ENCODE results near the gene ZSCAN16.

Gene ZSCAN16

DNA sequence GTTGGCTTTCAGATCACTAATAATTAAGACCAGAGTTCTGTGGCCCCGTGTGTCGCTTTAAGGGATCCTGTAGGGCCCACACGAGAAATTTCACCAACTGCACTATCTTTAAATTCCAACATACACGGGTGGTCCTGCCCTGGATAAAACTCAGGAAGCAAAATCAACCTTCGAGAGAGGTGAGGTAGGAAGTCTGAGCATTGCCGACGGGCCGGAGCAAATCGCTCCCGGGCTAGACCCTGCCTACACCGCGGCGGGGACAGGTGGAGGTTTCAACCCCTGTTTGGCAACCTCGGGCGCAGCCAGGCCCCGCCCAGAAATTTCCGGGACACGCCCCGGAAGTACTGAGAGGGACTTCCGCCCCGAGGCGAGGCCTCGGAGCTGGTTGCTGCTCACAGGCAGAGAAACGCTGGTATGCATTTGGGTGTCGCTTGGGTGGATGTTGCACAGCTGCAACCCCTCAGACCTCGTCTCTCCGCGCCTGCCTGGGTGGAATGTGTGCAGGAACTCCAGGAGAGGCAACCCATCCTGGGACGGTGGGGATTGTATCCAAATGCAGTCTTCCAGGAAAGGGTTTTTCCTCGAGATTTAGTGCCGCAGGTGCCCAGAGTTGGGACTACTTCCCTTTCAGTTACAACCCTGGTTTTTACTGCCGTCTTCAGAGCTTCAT is 37.1 kb downstream of the ZSCAN16 start:
- TF ChIP-seq, protein P1, sequence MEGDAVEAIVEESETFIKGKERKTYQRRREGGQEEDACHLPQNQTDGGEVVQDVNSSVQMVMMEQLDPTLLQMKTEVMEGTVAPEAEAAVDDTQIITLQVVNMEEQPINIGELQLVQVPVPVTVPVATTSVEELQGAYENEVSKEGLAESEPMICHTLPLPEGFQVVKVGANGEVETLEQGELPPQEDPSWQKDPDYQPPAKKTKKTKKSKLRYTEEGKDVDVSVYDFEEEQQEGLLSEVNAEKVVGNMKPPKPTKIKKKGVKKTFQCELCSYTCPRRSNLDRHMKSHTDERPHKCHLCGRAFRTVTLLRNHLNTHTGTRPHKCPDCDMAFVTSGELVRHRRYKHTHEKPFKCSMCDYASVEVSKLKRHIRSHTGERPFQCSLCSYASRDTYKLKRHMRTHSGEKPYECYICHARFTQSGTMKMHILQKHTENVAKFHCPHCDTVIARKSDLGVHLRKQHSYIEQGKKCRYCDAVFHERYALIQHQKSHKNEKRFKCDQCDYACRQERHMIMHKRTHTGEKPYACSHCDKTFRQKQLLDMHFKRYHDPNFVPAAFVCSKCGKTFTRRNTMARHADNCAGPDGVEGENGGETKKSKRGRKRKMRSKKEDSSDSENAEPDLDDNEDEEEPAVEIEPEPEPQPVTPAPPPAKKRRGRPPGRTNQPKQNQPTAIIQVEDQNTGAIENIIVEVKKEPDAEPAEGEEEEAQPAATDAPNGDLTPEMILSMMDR (IDR thresholded peaks at IDR 0.05): no peak
- peak; percentile 40 to 80 for DNase-seq
- intact Hi-C loops (cut with DNase I; ENCODE audit: low total_unique reads): no loop called here
- H3K4me1 ChIP-seq: peaks cover 0 to 17% (median 7%) of the 10 kb centered on the region in 4 donors
- peak overlapping the region in 1 of 2 donors; percentile 38 for H3K27ac ChIP-seq
- H3K27me3 ChIP-seq: no peaks in the 10 kb centered on the region
- peaks cover 2 to 12% (median 8%) of the 10 kb centered on the region in 3 donors for H3K36me3 ChIP-seq
- H3K9me3 ChIP-seq: no peaks in the 10 kb centered on the region
- peak overlapping the region; percentile 49 to 51 for H3K4me3 ChIP-seq

DNA sequence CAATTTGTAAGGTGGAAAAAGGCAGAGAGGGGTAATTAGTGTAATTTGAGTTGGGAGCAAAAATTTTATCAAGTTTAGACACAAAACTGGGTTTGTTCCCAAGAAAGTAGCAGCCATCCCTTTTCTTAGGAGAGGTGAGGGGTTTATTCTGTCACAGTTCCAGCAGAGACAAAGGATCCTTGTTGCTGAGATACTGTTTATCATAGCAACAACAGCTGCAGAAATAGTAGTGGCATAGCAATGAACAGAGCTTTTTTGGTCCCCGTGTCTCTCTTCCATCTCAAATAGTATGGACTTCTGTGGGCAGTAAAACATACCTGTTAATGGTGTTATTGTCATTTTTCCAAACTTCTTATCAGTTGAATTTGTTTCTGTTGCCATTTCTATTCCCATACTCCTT is 41.2 kb downstream of the ZSCAN16 start:
- H3K9me3 ChIP-seq: no peaks in the 10 kb centered on the region
- intact Hi-C loops (cut with DNase I; ENCODE audit: low total_unique reads): no loop called here
- peaks cover 0 to 6% (median 0%) of the 10 kb centered on the region in 3 donors for H3K36me3 ChIP-seq
- H3K4me3 ChIP-seq: no peak overlapping the region
- H3K27me3 ChIP-seq: no peaks in the 10 kb centered on the region
- TF ChIP-seq, protein P1 (IDR thresholded peaks at IDR 0.05): no peak
- peaks cover 0 to 17% (median 7%) of the 10 kb centered on the region in 4 donors for H3K4me1 ChIP-seq
- no peak for DNase-seq
- no peak overlapping the region for H3K27ac ChIP-seq

DNA sequence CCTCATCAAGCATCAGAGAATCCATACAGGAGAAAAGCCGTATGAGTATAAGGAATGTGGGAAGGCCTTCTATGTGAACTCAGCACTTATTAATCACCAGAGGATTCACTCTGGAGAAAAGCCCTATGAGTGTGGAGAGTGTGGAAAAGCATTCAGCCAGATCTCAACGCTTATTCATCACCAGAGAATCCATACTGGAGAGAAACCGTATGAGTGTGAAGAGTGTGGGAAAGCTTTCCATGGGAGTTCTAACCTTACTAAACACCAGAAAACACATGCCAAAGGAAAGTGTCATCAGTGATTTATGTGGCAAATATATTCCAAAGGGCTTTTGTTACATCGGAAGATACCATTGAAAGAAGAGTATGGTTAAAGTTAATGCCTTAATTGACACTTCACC is 42.7 kb downstream of the ZSCAN16 start:
- Histone ChIP-seq H3K36me3 (peaks cover 0 to 9% (median 3%) of the 10 kb centered on the region in 3 donors), H3K9me3 (no peaks in the 10 kb centered on the region), H3K4me1 (peaks cover 0 to 6% (median under 1%) of the 10 kb centered on the region in 4 donors), H3K27me3 (no peaks in the 10 kb centered on the region), H3K4me3 (no peak overlapping the region), H3K27ac (no peak overlapping the region)
- intact Hi-C loops (cut with DNase I; ENCODE audit: low total_unique reads): no loop called here
- TF ChIP-seq, protein P1 (IDR thresholded peaks at IDR 0.05): no peak
- no peak for DNase-seq

DNA sequence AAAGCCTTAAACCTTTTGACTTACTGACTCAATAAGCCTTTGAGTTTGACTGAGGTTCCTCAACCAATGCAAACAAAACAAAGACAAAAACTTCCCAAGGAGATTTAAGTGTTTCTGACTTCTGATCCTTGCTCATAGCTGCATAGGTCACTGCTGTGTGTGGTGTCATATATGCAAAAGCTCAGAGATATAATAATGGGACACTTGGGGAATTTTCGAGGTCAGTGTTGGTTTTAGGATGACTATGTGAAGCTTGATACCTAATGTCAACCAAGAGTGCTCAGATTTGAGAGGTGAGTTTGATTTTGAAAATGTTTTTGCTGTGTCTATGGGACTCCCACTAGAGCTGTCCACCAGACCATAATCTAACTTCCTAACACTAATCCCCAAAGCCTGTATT is 43.5 kb downstream of the ZSCAN16 start:
- TF ChIP-seq, protein P1 (IDR thresholded peaks at IDR 0.05): no peak
- no peaks in the 10 kb centered on the region for H3K27me3 ChIP-seq
- H3K4me3 ChIP-seq: no peak overlapping the region
- no peak for DNase-seq
- no peaks in the 10 kb centered on the region for H3K4me1 ChIP-seq
- H3K27ac ChIP-seq: no peak overlapping the region
- intact Hi-C loops (cut with DNase I; ENCODE audit: low total_unique reads): no loop called here
- H3K36me3 ChIP-seq: peaks cover 0 to 9% (median 3%) of the 10 kb centered on the region in 3 donors
- no peaks in the 10 kb centered on the region for H3K9me3 ChIP-seq

DNA sequence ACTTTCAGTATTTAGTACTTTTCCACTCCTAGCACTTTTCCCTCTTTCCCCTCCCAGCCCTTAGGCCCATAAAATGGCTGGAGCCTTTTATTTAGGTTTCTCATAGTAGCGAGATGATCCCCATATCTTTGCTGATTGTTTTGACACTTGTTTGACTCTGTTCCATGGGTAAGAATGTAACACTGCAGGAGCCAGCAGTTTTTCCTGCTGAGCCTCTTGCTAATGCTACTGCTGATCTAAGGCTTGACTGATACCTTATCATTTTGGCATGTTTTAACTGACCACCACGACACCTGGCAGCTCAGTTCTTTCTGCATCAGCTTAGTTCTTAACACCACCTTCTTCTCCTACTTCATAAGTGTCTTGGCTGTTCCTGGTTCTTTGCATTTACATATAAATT is 46.9 kb downstream of the ZSCAN16 start:
- Histone ChIP-seq H3K27me3 (no peaks in the 10 kb centered on the region), H3K9me3 (no peaks in the 10 kb centered on the region), H3K36me3 (peaks cover 0 to 9% (median 3%) of the 10 kb centered on the region in 3 donors), H3K27ac (no peak overlapping the region), H3K4me3 (no peak overlapping the region), H3K4me1 (no peaks in the 10 kb centered on the region)
- DNase-seq: no peak
- intact Hi-C loops (cut with DNase I; ENCODE audit: low total_unique reads): no loop called here
- TF ChIP-seq, protein P1 (IDR thresholded peaks at IDR 0.05): no peak

All from tibial artery (tissue), 4 donors.